Hepatocyte (in vitro differentiated cells): ENCODE data around the gene CHRNB1. TPM values are rescaled to one million over a fixed set of nuclear protein-coding genes. Genes with fewer than 3 reads are reported as not detected.

ENCODE experiments used
- DNase-seq: peaks from one replicate; pipeline ENCODE4 v3.0.0-alpha.2; 2016; ENCODE audit warnings: low spot score
- H2AFZ ChIP-seq: fragments of 200-600 bp; sonication (generic); 2 replicates; pipeline ENCODE4 v1.6.0; 2016; ENCODE audit warnings: antibody characterized with exemption, mild to moderate bottlenecking
- H3K27ac ChIP-seq: fragments of 200-600 bp; sonication (generic); 2 replicates; pipeline ENCODE4 v1.5.1; 2016; ENCODE audit warnings: mild to moderate bottlenecking
- H3K27me3 ChIP-seq: fragments of 200-600 bp; sonication (generic); 2 replicates; pipeline ENCODE4 v1.6.1; 2016
- H3K36me3 ChIP-seq: fragments of 200-600 bp; sonication (generic); replicated peaks from 2 replicates; pipeline ENCODE4 v1.5.1; 2016; ENCODE audit warnings: low read depth; ENCODE audit not compliant: insufficient read depth
- H3K4me1 ChIP-seq: fragments of 200-600 bp; sonication (generic); 2 replicates; pipeline ENCODE4 v1.5.1; 2016; ENCODE audit warnings: mild to moderate bottlenecking, moderate library complexity; ENCODE audit not compliant: insufficient read depth
- H3K4me2 ChIP-seq: fragments of 200-600 bp; sonication (generic); 2 replicates; pipeline ENCODE4 v1.6.0; 2016
- H3K4me3 ChIP-seq: fragments of 200-600 bp; sonication (generic); 2 replicates; pipeline ENCODE4 v1.5.1; 2016; ENCODE audit warnings: mild to moderate bottlenecking
- H3K79me2 ChIP-seq: fragments of 200-600 bp; sonication (generic); 2 replicates; pipeline ENCODE4 v1.6.0; 2017; ENCODE audit warnings: mild to moderate bottlenecking
- H3K9me2 ChIP-seq: fragments of 200-600 bp; sonication (generic); replicated peaks from 2 replicates; pipeline ENCODE4 v1.6.0; 2017; ENCODE audit warnings: mild to moderate bottlenecking; ENCODE audit not compliant: insufficient read depth
- H3K9me3 ChIP-seq: fragments of 200-600 bp; sonication (generic); 2 replicates; pipeline ENCODE4 v1.5.1; 2016; ENCODE audit warnings: low read depth, mild to moderate bottlenecking
- H4K20me1 ChIP-seq: fragments of 200-600 bp; sonication (generic); 2 replicates; pipeline ENCODE4 v1.6.0; 2016; ENCODE audit warnings: mild to moderate bottlenecking; ENCODE audit not compliant: insufficient read depth, poor library complexity, severe bottlenecking
- EZH2 ChIP-seq: fragments of 200-600 bp; sonication (generic); IDR thresholded peaks from 2 replicates; pipeline ENCODE4 v1.6.1; 2016; ENCODE audit warnings: antibody characterized with exemption, mild to moderate bottlenecking, borderline replicate concordance
- EZH2phosphoT487 ChIP-seq: fragments of 200-600 bp; sonication (generic); IDR thresholded peaks from one replicate; pipeline ENCODE4 v1.6.1; 2018; ENCODE audit warnings: antibody characterized with exemption, mild to moderate bottlenecking, low read depth, moderate library complexity; ENCODE audit not compliant: unreplicated experiment, severe bottlenecking
- WGBS: methylation state at CpG from one replicate; pipeline ENCODE4 v1.1.6; 2016; ENCODE audit warnings: low lambda C conversion rate; ENCODE audit errors: missing lambda C conversion rate; 5-methylcytosine and 5-hydroxymethylcytosine counted together
- polyA plus RNA-seq: library from polyadenylated mRNA; unstranded; fragments of >200 nt; fragmentation: Nextera tagmentation; extraction: Ambion mirVana; gene quantifications from 2 replicates; pipeline ENCODE4 v1.2.1, GENCODE V29; 2016
- total RNA-seq: library from RNA; depleted of rRNA; stranded (reverse); fragments of >200 nt; gene quantifications from 2 replicates; pipeline ENCODE4 v1.2.3, GENCODE V29; 2014
- TF ChIP-seq, protein P1 (sequence below): fragments of 200-600 bp; sonication (generic); IDR thresholded peaks from 2 replicates; pipeline ENCODE4 v1.5.1; 2016; ENCODE audit warnings: antibody characterized with exemption, mild to moderate bottlenecking; ENCODE audit not compliant: poor library complexity

The CHRNB1 gene
- total and polyA plus RNA-seq, 2 experiments from 2014 or later: 10.9 to 17.5 TPM

DNA sequence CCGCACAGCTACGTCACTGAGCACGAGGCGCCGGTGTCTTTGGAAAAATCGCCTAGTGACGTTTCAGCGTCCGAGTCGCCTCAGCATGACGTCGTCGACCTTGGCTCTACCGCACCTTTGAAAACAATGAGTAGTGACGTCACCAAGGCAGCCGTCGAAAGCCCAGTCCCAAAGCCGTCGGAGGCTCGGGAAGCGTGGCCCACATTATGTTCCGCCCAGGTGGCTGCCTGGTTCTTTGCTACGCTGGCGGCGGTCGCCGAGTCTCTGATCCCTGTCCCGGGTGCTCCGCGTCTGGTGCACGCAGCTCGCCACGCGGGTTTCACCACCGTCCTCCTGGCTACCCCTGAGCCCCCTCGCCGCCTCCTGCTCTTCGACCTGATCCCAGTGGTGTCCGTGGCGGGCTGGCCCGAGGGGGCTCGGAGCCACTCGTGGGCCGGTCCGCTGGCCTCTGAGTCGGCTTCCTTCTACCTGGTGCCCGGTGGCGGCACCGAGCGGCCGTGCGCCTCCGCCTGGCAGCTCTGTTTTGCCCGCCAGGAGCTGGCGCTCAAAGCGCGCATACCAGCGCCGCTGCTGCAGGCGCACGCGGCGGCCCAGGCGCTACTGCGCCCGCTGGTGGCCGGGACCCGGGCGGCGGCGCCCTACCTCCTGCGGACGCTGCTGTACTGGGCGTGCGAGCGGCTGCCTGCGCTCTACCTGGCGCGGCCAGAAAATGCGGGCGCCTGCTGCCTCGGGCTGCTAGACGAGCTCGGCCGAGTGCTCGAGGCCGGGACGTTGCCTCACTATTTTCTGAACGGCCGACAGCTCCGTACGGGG, 8.1 kb upstream of the CHRNB1 start:
- WGBS: 6% methylated on average over 89 of the region's 92 CpGs
- Histone ChIP-seq H3K27ac (peak overlapping the region; percentile 65), H3K36me3 (no peaks in the 10 kb centered on the region), H3K27me3 (peaks cover 29% of the 10 kb centered on the region), H3K9me2 (no peaks in the 10 kb centered on the region), H3K9me3 (no peaks in the 10 kb centered on the region), H3K4me1 (peaks cover 50% of the 10 kb centered on the region), H2AFZ (peak overlapping the region; percentile 46), H3K79me2 (peaks cover 2% of the 10 kb centered on the region), H4K20me1 (no peaks in the 10 kb centered on the region), H3K4me3 (peak overlapping the region; percentile 8), H3K4me2 (peak overlapping the region; percentile 99)
- TF ChIP-seq EZH2: no peak
- no peak for TF ChIP-seq EZH2phosphoT487
- TF ChIP-seq, protein P1, sequence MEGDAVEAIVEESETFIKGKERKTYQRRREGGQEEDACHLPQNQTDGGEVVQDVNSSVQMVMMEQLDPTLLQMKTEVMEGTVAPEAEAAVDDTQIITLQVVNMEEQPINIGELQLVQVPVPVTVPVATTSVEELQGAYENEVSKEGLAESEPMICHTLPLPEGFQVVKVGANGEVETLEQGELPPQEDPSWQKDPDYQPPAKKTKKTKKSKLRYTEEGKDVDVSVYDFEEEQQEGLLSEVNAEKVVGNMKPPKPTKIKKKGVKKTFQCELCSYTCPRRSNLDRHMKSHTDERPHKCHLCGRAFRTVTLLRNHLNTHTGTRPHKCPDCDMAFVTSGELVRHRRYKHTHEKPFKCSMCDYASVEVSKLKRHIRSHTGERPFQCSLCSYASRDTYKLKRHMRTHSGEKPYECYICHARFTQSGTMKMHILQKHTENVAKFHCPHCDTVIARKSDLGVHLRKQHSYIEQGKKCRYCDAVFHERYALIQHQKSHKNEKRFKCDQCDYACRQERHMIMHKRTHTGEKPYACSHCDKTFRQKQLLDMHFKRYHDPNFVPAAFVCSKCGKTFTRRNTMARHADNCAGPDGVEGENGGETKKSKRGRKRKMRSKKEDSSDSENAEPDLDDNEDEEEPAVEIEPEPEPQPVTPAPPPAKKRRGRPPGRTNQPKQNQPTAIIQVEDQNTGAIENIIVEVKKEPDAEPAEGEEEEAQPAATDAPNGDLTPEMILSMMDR: peak; percentile 76
- DNase-seq: peak; percentile 95

- WGBS: 40% methylated on average over 10 of the region's 31 CpGs
- no peak overlapping the region for H3K27ac ChIP-seq
- H3K4me3 ChIP-seq: peak overlapping the region; percentile 21
- H3K9me3 ChIP-seq: no peaks in the 10 kb centered on the region
- no peak for DNase-seq
- TF ChIP-seq EZH2 (no peak), EZH2phosphoT487 (no peak)
- TF ChIP-seq, protein P1: no peak
- H3K27me3 ChIP-seq: peaks cover 29% of the 10 kb centered on the region
- no peaks in the 10 kb centered on the region for H3K9me2 ChIP-seq
- H3K36me3 ChIP-seq: no peaks in the 10 kb centered on the region
- no peaks in the 10 kb centered on the region for H4K20me1 ChIP-seq
- peaks cover 2% of the 10 kb centered on the region for H3K79me2 ChIP-seq
- H3K4me1 ChIP-seq: peaks cover 50% of the 10 kb centered on the region
- H2AFZ ChIP-seq: peak overlapping the region; percentile 46
- H3K4me2 ChIP-seq: peak overlapping the region; percentile 99
Measured at GRCh38 chr17:7437369-7437863, 7.4 kb upstream of the CHRNB1 start.

GRCh38 chr17:7437950-7438614, 6.8 kb upstream of the CHRNB1 start:
- Histone ChIP-seq H3K79me2 (peaks cover 2% of the 10 kb centered on the region), H3K27ac (no peak overlapping the region), H3K9me3 (no peaks in the 10 kb centered on the region), H3K36me3 (no peaks in the 10 kb centered on the region), H3K4me2 (peak overlapping the region; percentile 99), H4K20me1 (no peaks in the 10 kb centered on the region), H3K4me1 (peaks cover 50% of the 10 kb centered on the region), H2AFZ (peak overlapping the region; percentile 39), H3K9me2 (no peaks in the 10 kb centered on the region), H3K27me3 (peaks cover 29% of the 10 kb centered on the region), H3K4me3 (peak overlapping the region; percentile 21)
- peak; percentile 80 for DNase-seq
- WGBS: 17% methylated on average over 25 of the region's 48 CpGs
- no peak for TF ChIP-seq EZH2
- TF ChIP-seq EZH2phosphoT487: no peak
- TF ChIP-seq, protein P1: no peak
